CD4-positive, alpha-beta memory T cell (primary cell): Measurements from ENCODE around the gene POLD4. TPM values are rescaled to one million over a fixed set of nuclear protein-coding genes. Genes with fewer than 3 reads are reported as not detected.

Experiments
- CTCF ChIA-PET: fragments of 350-600 bp; sonication (Branson Sonifier 250); formaldehyde crosslinking; loops from one replicate; lab custom pipeline; 2021; ENCODE audit warnings: inconsistent platforms; ENCODE audit not compliant: partially characterized antibody; lab: Charles Lee
- POLR2A ChIA-PET: fragments of 350-600 bp; sonication (Branson Sonifier 250); formaldehyde crosslinking; loops from one replicate; lab custom pipeline; 2021; ENCODE audit not compliant: partially characterized antibody; lab: Charles Lee
- DNase-seq, 5 donors: peaks; one replicate each; pipeline versions ENCODE4 v3.0.0 to v3.0.0-alpha.2; 2020 to 2022; ENCODE audit warnings: mixed read lengths in 1 of 5
- H3K27ac ChIP-seq: one replicate; pipeline ENCODE4 v1.7.0; 2013; ENCODE audit warnings: low read depth, low read length
- H3K27me3 ChIP-seq: 2 replicates; pipeline ENCODE4 v1.7.0; 2013; ENCODE audit warnings: mild to moderate bottlenecking, low read length, moderate library complexity; ENCODE audit not compliant: insufficient read depth
- H3K36me3 ChIP-seq: 2 replicates; pipeline ENCODE4 v1.7.0; 2013; ENCODE audit warnings: mild to moderate bottlenecking, low read length, moderate library complexity; ENCODE audit not compliant: insufficient read depth
- H3K4me1 ChIP-seq: 2 replicates; pipeline ENCODE4 v1.7.0; 2013; ENCODE audit warnings: mild to moderate bottlenecking, low read length, moderate library complexity; ENCODE audit not compliant: insufficient read depth
- H3K4me3 ChIP-seq, 2 donors: one replicate each; pipeline ENCODE4 v1.7.0; 2013; ENCODE audit warnings: low read length in 2 of 2, mild to moderate bottlenecking in 1 of 2
- H3K9me3 ChIP-seq, 2 donors: one replicate each; pipeline ENCODE4 v1.7.0; 2013; ENCODE audit warnings: low read length in 2 of 2, control low read depth in 1 of 2; ENCODE audit not compliant: control insufficient read depth in 1 of 2
- H3K27ac Mint-ChIP-seq, 7 donors: one replicate each; pipeline ENCODE4 v1.8.0; 2020 to 2021; ENCODE audit warnings: mixed read lengths in 7 of 7, mild to moderate bottlenecking in 6 of 7, inconsistent platforms in 3 of 7, moderate library complexity in 3 of 7
- H3K27me3 Mint-ChIP-seq, 2 donors: one replicate each; pipeline ENCODE4 v1.8.0; 2020 to 2021; ENCODE audit warnings: mixed read lengths in 2 of 2
- H3K36me3 Mint-ChIP-seq, 2 donors: one replicate each; pipeline ENCODE4 v1.8.0; 2020 to 2021; ENCODE audit warnings: mixed read lengths in 2 of 2, inconsistent platforms in 1 of 2, mild to moderate bottlenecking in 1 of 2
- H3K4me1 Mint-ChIP-seq, 4 donors: one replicate each; pipeline ENCODE4 v1.8.0; 2020 to 2021; ENCODE audit warnings: mixed read lengths in 4 of 4, mild to moderate bottlenecking in 1 of 4
- H3K4me3 Mint-ChIP-seq, 8 donors: one replicate each; pipeline ENCODE4 v1.8.0; 2020 to 2021; ENCODE audit warnings: mixed read lengths in 8 of 8, mild to moderate bottlenecking in 7 of 8, moderate library complexity in 6 of 8, inconsistent platforms in 3 of 8
- H3K9me3 Mint-ChIP-seq, 8 donors: one replicate each; pipeline ENCODE4 v1.8.0; 2020 to 2021; ENCODE audit warnings: mixed read lengths in 8 of 8, mild to moderate bottlenecking in 5 of 8, inconsistent platforms in 3 of 8, moderate library complexity in 1 of 8
- intact Hi-C: fragments of 100-400 bp; cut with micrococcal nuclease; formaldehyde crosslinking; loops from one replicate; pipeline ENCODE4 v1.15.1; 2023
- polyA plus RNA-seq, 2 donors: library from polyadenylated mRNA; unstranded; fragments of 300-500 nt; fragmentation: Illumina TruSeq; gene quantifications; one replicate each; pipeline ENCODE4 v1.2.3, GENCODE V29; 2021
- total RNA-seq, 2 experiments: library from RNA; stranded (reverse); gene quantifications; one replicate each; pipeline ENCODE4 v1.2.3, GENCODE V29; 2021

The POLD4 gene
- total and polyA plus RNA-seq, 4 experiments from 2014 or later = 87.9 to 96.2 (median 92.5) TPM

DNA sequence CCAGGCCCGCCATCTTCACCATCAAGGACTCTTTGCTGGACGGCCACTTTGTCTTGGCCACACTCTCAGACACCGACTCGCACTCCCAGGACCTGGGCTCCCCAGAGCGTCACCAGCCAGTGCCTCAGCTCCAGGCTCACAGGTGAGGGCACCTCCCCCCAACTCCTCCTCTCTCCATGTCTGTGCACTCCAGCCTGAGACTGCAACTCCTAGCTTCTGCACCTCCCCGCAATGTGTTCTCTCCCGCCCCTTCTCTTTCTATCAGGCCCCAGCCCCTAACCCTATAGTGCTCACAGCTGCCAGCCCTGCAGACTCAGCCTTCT, 42.9 kb upstream of the POLD4 start:
- Mint-ChIP-seq H3K36me3 (peaks cover 20 to 39% of the 10 kb centered on the region in 2 donors), H3K4me1 (peaks cover 28 to 68% (median 51%) of the 10 kb centered on the region in 4 donors), H3K4me3 (peak overlapping the region in 5 of 8 donors; percentile 10 to 62 (median 41)), H3K9me3 (peaks cover 0 to 1% (median 0%) of the 10 kb centered on the region in 8 donors), H3K27ac (peak overlapping the region; percentile 46 to 91 (median 73)), H3K27me3 (no peaks in the 10 kb centered on the region)
- intact Hi-C loops = no loop called here
- H3K36me3 ChIP-seq = peaks cover 28% of the 10 kb centered on the region
- H3K27me3 ChIP-seq = no peaks in the 10 kb centered on the region
- peak overlapping the region; percentile 42 for H3K27ac ChIP-seq
- no peak overlapping the region for H3K4me3 ChIP-seq
- ChIA-PET POLR2A (interaction anchor here (0.6 to 21.5 kb wide), 12 partner anchors 8 to 1446 kb away, joined by 3 to 2262 read pairs (median 5); partner anchors contain the start of genes ANKRD13D, CARNS1, PITPNM1 and POLD4), CTCF (interaction anchor here (1.0 to 1.9 kb wide), 6 partner anchors 11 to 79 kb away, joined by 3 to 9 read pairs (median 4); partner anchors contain the start of gene PTPRCAP)
- no peak for DNase-seq
- H3K9me3 ChIP-seq = no peaks in the 10 kb centered on the region
- H3K4me1 ChIP-seq = peaks cover 55% of the 10 kb centered on the region

DNA sequence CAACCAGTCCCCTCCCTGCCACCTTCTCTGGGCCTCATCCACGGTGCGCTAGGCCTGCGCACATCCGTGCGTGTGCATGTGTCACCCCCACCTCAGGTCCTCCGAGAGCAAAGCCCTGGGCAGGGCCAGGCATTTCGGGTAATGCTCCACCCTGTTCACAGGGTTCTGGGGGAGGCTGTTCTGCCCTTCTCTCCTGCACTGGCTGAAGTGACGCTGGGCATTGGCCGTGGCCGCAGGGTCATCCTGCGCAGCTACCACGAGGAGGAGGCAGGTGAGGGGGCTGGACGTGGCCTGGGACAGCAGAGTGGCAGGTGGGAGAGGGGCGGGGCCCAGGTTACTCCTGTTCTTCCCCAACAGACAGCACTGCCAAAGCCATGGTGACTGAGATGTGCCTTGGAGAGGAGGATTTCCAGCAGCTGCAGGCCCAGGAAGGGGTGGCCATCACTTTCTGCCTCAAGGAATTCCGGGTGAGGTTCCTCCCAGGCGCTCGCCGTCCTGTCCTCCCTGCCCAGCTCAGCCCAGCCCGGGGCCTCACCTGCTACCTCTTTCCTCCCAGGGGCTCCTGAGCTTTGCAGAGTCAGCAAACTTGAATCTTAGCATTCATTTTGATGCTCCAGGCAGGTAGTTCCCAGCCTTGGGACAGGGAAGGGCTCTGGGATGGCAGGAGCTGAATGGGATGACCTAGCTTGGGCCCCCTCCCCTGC, 42.4 kb upstream of the POLD4 start:
- H3K9me3 ChIP-seq = no peaks in the 10 kb centered on the region
- no peak for DNase-seq
- Mint-ChIP-seq H3K27ac (peak overlapping the region in 5 of 7 donors; percentile 61 to 91 (median 73)), H3K4me1 (peaks cover 31 to 71% (median 54%) of the 10 kb centered on the region in 4 donors), H3K4me3 (peak overlapping the region in 1 of 8 donors; percentile 62), H3K27me3 (no peaks in the 10 kb centered on the region), H3K9me3 (peaks cover 0 to 1% (median 0%) of the 10 kb centered on the region in 8 donors), H3K36me3 (peaks cover 20 to 37% of the 10 kb centered on the region in 2 donors)
- peak overlapping the region; percentile 42 for H3K27ac ChIP-seq
- POLR2A ChIA-PET = interaction anchor here (0.6 to 21.5 kb wide), 12 partner anchors 9 to 1445 kb away, joined by 3 to 2262 read pairs (median 4); partner anchors contain the start of genes ANKRD13D, CARNS1, POLD4 and PTPRCAP
- intact Hi-C loops = no loop called here
- H3K27me3 ChIP-seq = no peaks in the 10 kb centered on the region
- peaks cover 58% of the 10 kb centered on the region for H3K4me1 ChIP-seq
- CTCF ChIA-PET = interaction anchor here (1.0 to 1.9 kb wide), 6 partner anchors 10 to 78 kb away, joined by 3 to 9 read pairs (median 4); partner anchors contain the start of gene PTPRCAP
- no peak overlapping the region for H3K4me3 ChIP-seq
- H3K36me3 ChIP-seq = peaks cover 28% of the 10 kb centered on the region

DNA sequence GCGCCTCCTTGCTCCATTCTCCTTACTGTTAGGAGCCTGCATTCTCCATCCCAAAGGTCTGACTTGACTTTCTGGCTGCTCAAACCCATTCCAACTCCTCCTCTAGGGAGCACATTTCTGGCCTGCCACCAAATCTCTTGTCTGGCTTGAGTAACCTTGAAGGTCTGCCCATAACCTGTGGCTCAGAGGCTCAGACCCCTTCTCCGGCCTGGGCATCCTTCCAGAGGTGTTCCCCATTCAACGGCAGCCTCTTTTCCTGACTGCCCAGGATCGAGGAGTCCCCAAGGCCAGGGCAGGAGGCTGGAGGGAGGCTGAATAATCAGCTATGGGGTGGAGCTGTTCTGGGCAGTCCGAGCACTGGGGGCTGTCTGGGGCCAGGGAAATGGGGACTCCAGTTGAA, 40.6 kb upstream of the POLD4 start:
- H3K4me1 ChIP-seq = peaks cover 42% of the 10 kb centered on the region
- H3K27me3 ChIP-seq = no peaks in the 10 kb centered on the region
- Mint-ChIP-seq H3K4me1 (peaks cover 31 to 69% (median 51%) of the 10 kb centered on the region in 4 donors), H3K4me3 (peak overlapping the region in 7 of 8 donors; percentile 1 to 64 (median 53)), H3K36me3 (peaks cover 18 to 30% of the 10 kb centered on the region in 2 donors), H3K27me3 (no peaks in the 10 kb centered on the region), H3K9me3 (peaks cover 0 to 1% (median 0%) of the 10 kb centered on the region in 8 donors), H3K27ac (peak overlapping the region in 6 of 7 donors; percentile 3 to 65 (median 54))
- no peak overlapping the region for H3K27ac ChIP-seq
- intact Hi-C loops = no loop called here
- H3K36me3 ChIP-seq = peaks cover 21% of the 10 kb centered on the region
- H3K4me3 ChIP-seq = no peak overlapping the region
- DNase-seq = no peak
- no peaks in the 10 kb centered on the region for H3K9me3 ChIP-seq
- ChIA-PET CTCF (interaction anchor here (1.2 to 5.9 kb wide), 3 partner anchors 8 to 43 kb away, joined by 3 to 40 read pairs (median 3); partner anchors contain the start of genes PPP1CA and TBC1D10C), POLR2A (interaction anchor here (0.9 to 21.5 kb wide), 6 partner anchors 7 to 106 kb away, joined by 3 to 2262 read pairs (median 26); partner anchors contain the start of genes CARNS1, CLCF1, PPP1CA and PTPRCAP)

DNA sequence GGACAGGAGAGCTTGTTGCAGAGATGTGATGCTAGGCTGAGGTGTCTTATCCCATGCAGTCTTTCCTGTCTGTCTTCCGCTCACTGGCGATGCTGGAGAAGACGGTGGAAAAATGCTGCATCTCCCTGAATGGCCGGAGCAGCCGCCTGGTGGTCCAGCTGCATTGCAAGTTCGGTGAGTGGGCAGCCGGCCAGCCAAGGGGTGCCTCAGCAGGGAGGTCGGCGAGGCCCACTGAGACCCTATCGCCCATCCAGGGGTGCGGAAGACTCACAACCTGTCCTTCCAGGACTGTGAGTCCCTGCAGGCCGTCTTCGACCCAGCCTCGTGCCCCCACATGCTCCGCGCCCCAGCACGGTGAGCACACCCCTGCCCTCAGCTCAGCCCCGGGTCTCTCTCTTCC, 40.1 kb upstream of the POLD4 start:
- ChIA-PET POLR2A (interaction anchor here (0.9 to 21.5 kb wide), 7 partner anchors 8 to 106 kb away, joined by 3 to 2262 read pairs (median 37); partner anchors contain the start of genes CARNS1, CLCF1, POLD4 and PPP1CA), CTCF (interaction anchor here (1.6 to 5.9 kb wide), 2 partner anchors 8 to 39 kb away, joined by 3 to 40 read pairs; partner anchors contain the start of genes PPP1CA and TBC1D10C)
- peak overlapping the region; percentile 3 to 87 (median 57) for H3K27ac Mint-ChIP-seq
- H3K9me3 ChIP-seq = no peaks in the 10 kb centered on the region
- H3K36me3 ChIP-seq = peaks cover 15% of the 10 kb centered on the region
- no peak overlapping the region for H3K4me3 ChIP-seq
- H3K4me1 ChIP-seq = peaks cover 37% of the 10 kb centered on the region
- peaks cover 31 to 65% (median 51%) of the 10 kb centered on the region in 4 donors for H3K4me1 Mint-ChIP-seq
- no peak for DNase-seq
- no peaks in the 10 kb centered on the region for H3K27me3 ChIP-seq
- peak overlapping the region in 5 of 8 donors; percentile 51 to 91 (median 64) for H3K4me3 Mint-ChIP-seq
- no peak overlapping the region for H3K27ac ChIP-seq
- H3K9me3 Mint-ChIP-seq = peaks cover 0 to 1% (median 0%) of the 10 kb centered on the region in 8 donors
- intact Hi-C loops = no loop called here
- no peaks in the 10 kb centered on the region for H3K27me3 Mint-ChIP-seq
- H3K36me3 Mint-ChIP-seq = peaks cover 18 to 28% of the 10 kb centered on the region in 2 donors

DNA sequence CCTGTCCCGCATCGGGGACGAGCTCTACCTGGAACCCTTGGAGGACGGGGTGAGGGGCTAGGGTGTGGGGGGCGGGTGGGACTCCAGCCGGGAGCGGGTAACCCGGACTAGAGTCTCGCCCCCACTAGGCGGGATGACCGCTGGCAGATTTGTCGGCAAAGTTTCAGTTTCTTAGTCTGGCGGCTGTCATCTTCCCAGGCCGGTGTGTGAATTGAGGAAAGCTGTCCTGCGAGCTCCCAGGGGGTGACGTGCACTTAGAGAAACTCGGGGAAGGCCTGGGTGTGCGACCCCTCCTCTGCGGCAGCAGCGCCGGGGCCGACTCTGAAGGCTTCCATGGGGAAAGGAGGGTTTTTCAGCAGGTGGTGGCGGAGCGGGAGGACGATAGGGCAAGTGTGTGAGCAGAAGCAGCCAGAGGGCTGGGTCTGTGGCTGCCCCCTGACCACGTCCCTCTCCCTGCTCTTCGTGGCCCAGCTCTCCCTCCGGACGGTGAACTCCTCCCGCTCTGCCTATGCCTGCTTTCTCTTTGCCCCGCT, 38.9 kb upstream of the POLD4 start:
- peak overlapping the region; percentile 61 to 75 for H3K4me3 ChIP-seq

DNA sequence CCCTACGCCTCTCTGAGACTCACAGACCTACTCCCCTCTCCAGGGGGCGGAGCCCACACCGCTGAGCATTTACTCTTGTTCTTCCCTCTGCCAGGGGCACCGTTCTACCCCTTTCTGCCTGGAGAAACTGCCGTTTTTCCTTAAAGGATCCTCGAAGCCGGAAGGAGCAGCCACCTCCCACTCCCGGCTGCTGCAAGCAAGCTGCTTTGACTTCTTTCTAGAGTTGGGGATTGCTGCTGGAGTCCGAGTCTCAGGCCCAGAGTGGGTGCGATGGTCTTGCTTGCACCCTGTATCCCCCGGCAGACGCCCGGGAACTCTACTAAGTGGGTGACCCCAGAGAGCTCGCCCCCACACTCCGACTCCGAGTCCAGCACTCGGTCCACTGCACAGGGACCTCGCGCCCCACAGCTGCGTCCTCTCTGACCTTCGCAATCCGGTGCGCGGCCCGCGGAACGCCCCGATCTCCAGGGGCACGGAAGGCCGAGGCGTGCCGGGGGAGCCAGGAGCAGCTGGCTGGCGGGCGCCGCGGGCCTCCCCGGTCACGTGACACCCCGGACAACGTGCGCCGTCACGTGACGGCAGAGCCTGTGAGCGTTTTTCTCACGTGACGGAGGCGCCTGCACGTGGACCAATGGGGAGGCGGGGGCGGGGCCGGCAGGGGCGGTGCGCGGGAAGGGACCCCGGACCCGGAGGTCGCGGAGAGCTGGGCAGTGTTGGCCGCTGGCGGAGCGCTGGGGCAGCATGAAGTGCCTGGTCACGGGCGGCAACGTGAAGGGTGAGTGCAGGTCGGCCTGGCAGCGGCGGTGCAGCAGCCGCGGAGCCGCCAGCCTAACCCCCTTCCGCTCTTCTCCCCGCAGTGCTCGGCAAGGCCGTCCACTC, 38.2 kb upstream of the POLD4 start, which contains the start of gene RAD9A:
TSS of gene RAD9A (plus strand) at position 683 of the 879 bp plus-strand sequence. CDS start at position 742, 59 bp downstream.
- H3K27ac ChIP-seq = peak within 1 kb of the TSS; percentile 79
- H3K4me3 ChIP-seq = peak within 1 kb of the TSS; percentile 63 to 75
- intact Hi-C loops = loop anchor here (1.0 kb wide), 2 partner anchors 10 to 93 kb away; partner anchors contain the start of gene PPP1CA
- Mint-ChIP-seq H3K4me1 (peaks cover 23 to 46% (median 36%) of the 10 kb centered on the region in 4 donors), H3K27me3 (no peaks in the 10 kb centered on the region), H3K27ac (peak within 1 kb of the TSS; percentile 82 to 94 (median 87)), H3K36me3 (peaks cover 8 to 14% of the 10 kb centered on the region in 2 donors), H3K9me3 (peaks cover 0 to 1% (median 0%) of the 10 kb centered on the region in 8 donors), H3K4me3 (peak within 1 kb of the TSS; percentile 87 to 93 (median 91))
- CTCF ChIA-PET = interaction anchor here (1.4 to 24.8 kb wide), 12 partner anchors 9 to 124 kb away, joined by 3 to 1065 read pairs (median 6); partner anchors contain the start of genes AIP, POLD4, PPP1CA and PTPRCAP
- H3K4me1 ChIP-seq = peaks cover 18% of the 10 kb centered on the region
- POLR2A ChIA-PET = interaction anchor here (0.9 to 21.5 kb wide), 33 partner anchors 9 to 151 kb away, joined by 3 to 2262 read pairs (median 7); partner anchors contain the start of genes AIP, CARNS1, CDK2AP2 and CLCF1
- DNase-seq = peak; percentile 86 to 93 (median 89)
- no peaks in the 10 kb centered on the region for H3K9me3 ChIP-seq
- H3K27me3 ChIP-seq = no peaks in the 10 kb centered on the region
- H3K36me3 ChIP-seq = peaks cover 3% of the 10 kb centered on the region

More for the DNA sequence above, 38.9 kb upstream of the POLD4 start:
- CTCF ChIA-PET = interaction anchor here (0.5 to 24.8 kb wide), 11 partner anchors 10 to 125 kb away, joined by 3 to 1065 read pairs (median 7); partner anchors contain the start of genes AIP, POLD4, PPP1CA and PTPRCAP
- Histone ChIP-seq H3K36me3 (peaks cover 3% of the 10 kb centered on the region), H3K9me3 (no peaks in the 10 kb centered on the region), H3K27ac (peak overlapping the region; percentile 79), H3K27me3 (no peaks in the 10 kb centered on the region), H3K4me1 (peaks cover 25% of the 10 kb centered on the region)
- no peak for DNase-seq
- Mint-ChIP-seq H3K27me3 (no peaks in the 10 kb centered on the region), H3K4me3 (peak overlapping the region; percentile 87 to 93 (median 91)), H3K27ac (peak overlapping the region; percentile 78 to 94 (median 87)), H3K9me3 (peaks cover 0 to 1% (median 0%) of the 10 kb centered on the region in 8 donors), H3K36me3 (peaks cover 11 to 19% of the 10 kb centered on the region in 2 donors), H3K4me1 (peaks cover 27 to 53% (median 43%) of the 10 kb centered on the region in 4 donors)
- intact Hi-C loops = loop anchor here (1.0 kb wide), 1 partner anchor 9 kb away; the partner anchor contains the start of gene PPP1CA
- POLR2A ChIA-PET = interaction anchor here (0.9 to 21.5 kb wide), 31 partner anchors 9 to 152 kb away, joined by 3 to 2262 read pairs (median 7); partner anchors contain the start of genes AIP, CARNS1, CDK2AP2 and CLCF1
